Fibroblast of villous mesenchyme (primary cell): ENCODE results near the gene MIA. TPM values are rescaled to one million over a fixed set of nuclear protein-coding genes. Genes with fewer than 3 reads are reported as not detected.

Source experiments
- DNase-seq: peaks from one replicate; pipeline ENCODE4 v3.0.0-alpha.2; 2010; ENCODE audit warnings: low read depth
- H3K4me3 ChIP-seq: 2 replicates; pipeline ENCODE4 v1.5.1; 2011; ENCODE audit warnings: low read depth, mild to moderate bottlenecking, low read length
- total RNA-seq: library from RNA; depleted of rRNA; stranded (reverse); fragments of >200 nt; gene quantifications from 2 replicates; pipeline ENCODE4 v1.2.3, GENCODE V29; 2012
- TF ChIP-seq, protein P1 (sequence below): IDR thresholded peaks from 2 replicates; pipeline ENCODE4 v1.5.1; 2012; ENCODE audit warnings: low read depth, mild to moderate bottlenecking, low read length; ENCODE audit not compliant: insufficient read depth

The MIA gene
- total RNA-seq, 1 donor = not detected

DNA sequence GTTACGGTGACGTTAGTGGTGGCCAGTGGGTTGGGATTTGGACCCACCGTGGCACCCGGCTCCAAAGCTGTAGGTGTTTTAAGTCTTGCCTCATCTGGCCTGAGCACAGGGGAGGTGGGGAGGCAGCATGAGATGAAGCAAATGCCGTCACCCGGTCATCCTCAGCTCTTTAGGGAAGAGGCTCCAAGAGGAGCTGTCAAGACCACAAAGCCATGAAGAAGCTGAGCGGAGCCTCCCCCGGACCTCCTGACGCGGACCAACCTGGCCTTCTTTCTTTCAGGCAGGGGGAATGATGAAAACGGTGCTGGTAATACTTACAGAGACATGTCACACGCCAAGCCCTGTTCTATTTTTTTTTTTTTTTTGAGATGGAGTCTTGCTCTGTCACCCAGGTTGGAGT lies 32.4 kb upstream of the MIA start:
- DNase-seq = no peak
- TF ChIP-seq, protein P1, sequence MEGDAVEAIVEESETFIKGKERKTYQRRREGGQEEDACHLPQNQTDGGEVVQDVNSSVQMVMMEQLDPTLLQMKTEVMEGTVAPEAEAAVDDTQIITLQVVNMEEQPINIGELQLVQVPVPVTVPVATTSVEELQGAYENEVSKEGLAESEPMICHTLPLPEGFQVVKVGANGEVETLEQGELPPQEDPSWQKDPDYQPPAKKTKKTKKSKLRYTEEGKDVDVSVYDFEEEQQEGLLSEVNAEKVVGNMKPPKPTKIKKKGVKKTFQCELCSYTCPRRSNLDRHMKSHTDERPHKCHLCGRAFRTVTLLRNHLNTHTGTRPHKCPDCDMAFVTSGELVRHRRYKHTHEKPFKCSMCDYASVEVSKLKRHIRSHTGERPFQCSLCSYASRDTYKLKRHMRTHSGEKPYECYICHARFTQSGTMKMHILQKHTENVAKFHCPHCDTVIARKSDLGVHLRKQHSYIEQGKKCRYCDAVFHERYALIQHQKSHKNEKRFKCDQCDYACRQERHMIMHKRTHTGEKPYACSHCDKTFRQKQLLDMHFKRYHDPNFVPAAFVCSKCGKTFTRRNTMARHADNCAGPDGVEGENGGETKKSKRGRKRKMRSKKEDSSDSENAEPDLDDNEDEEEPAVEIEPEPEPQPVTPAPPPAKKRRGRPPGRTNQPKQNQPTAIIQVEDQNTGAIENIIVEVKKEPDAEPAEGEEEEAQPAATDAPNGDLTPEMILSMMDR = no peak
- no peak overlapping the region for H3K4me3 ChIP-seq

DNA sequence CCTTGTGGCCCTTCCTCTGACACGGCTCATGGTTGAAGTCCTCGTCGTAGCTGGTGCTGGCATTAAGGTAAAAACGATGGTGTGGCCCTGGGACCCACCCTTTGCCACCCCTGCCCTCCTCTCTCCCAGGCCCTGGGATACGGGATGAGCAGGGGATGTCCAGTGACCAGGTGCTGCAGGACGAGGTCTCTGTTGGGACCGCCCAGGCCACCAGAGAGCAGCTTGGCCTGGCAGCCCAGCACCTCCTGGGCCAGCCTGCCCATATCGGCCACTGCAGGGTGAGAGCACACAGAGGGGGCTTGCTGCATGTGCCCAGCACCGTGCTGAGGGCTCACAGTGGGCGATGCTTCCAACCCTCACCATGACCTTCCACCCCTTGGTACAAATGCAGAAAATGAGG lies 31.4 kb upstream of the MIA start:
- TF ChIP-seq, protein P1 = no peak
- no peak overlapping the region for H3K4me3 ChIP-seq
- DNase-seq = no peak

DNA sequence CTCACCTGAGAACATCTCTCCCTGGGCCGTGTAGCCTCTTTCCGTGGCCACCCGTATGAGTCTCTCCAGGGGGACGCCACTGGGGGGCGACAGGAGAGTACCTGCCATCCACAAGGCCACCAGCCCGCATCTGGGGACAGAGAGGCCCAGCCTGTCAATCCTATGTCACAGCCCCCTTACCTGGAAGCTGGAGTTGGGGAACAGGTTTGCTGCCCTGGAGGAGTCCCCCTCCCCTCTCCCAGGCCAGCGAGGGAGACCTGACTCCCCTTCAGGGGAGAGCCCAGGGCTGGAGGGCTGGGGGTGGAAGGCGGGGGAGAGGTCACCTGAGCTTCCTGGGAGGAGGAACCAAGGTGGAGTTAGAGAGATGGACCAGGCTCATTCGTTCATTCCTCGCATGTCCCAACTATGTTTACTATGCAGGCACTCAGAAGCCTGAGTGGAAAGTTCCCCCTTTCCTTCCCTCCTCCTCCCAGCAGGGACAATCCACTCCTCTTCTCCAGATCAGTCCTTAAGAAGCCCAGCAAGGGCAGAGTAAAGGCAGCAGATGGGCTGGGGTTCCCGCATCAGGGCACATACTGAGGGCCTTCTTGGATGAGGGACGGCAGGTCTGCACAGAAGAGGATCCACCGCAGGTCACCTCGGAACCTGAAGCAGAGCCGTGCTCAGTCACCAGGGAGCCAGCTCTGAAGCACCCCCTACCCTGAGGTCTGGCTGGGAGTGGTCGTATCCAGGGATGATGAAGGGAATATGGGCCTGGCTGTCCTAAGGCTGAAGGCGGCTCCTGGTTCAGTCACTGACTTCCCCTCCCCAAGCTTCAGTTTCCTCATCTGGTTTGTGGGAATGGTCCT lies 30.5 kb upstream of the MIA start:
- TF ChIP-seq, protein P1 = no peak
- peak; percentile 31 for DNase-seq
- no peak overlapping the region for H3K4me3 ChIP-seq

DNA sequence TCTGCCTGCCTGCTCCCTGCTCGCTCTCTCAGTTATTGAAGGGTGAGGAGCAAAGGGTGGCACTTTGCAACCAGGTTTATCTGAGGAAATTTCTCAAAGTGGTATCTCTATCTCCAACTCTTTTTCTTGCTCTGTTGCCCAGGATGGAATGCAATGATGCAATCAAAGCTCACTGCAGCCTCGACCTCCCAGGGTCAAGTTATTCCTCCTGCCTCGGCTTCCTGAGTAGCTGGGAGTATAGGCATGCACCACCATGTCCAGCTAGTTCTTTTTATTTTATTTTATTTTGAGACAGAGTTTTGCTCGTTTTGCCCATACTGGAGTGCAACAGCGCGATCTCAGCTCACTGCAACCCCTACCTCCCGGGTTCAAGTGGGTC lies 29.9 kb upstream of the MIA start:
- peak; percentile 73 for DNase-seq
- TF ChIP-seq, protein P1 = no peak
- H3K4me3 ChIP-seq = no peak overlapping the region

DNA sequence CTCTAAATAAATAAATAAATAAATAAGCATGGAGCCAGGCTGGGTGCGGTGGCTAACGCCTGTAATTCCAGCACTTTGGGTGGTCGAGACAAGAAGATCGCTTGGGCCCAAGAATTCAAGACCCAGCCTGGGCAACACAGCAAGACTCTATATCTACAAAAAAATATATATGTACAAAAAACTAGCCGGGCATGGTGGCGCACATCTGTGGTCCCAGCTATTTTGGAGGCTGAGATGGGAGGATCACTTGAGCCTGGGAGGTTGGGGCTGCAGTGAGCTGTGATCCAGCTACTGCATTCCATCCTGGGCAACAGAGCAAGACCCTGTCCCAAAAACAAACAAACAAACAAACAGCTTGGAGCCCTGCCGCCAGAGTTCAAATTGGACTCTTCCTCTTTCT lies 27.8 kb upstream of the MIA start:
- no peak overlapping the region for H3K4me3 ChIP-seq
- DNase-seq = no peak
- TF ChIP-seq, protein P1 = no peak

DNA sequence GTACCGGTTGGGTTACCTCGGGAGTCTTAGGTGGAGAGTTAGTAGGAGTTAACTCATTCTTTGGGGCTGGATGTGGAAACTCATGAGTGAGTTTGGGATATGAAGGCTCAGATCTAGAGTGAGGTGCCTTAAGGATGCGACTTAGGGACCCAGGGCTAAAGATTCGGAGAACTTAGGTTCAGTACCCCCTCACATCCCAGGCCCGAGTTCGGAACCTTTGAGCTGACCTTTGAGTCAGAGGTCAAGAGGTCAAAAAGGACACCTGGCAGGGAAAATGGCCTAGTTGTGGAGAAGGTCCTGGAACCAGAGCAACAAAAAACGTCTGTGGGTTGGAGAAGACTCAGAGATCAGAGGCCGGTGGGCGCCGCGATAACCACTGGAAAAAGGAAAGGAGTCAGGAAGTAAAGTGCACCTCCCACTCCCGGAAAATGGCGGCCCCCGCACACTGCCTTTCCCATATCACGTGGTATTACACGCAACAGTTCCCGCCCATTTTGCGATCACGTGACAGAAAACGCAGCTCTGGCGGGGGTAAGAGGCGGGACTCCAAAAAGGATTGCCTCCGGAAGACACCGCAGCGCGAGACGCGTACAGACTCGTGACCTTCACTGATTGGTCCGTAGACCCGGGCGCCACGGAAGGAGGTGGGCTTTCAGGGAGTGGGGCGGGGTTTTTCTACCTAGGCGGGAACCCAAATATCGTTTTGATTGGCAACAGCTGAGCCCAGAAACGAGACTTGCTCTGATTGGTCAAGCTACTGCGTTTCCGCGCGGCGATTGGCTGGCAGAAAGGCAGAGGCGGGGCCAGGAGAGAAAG lies 25.1 kb upstream of the MIA start, which contains the start of gene ACTMAP:
ACTMAP (minus strand) TSS at position 420 of the 816 bp plus-strand sequence. CDS start 674 bp downstream, outside the sequence.
- TF ChIP-seq, protein P1 = no peak
- peak within 1 kb of the TSS; percentile 91 for H3K4me3 ChIP-seq
- DNase-seq = peak; percentile 100
